GM18870 (cell line): ENCODE results near the gene CD226.
A peak's percentile ranks its signal among the peaks of the same experiment; 100 is the strongest.
"Not testable (repeated sequence)": the region's sequence is repeated elsewhere in the genome, so short reads cannot be mapped to it uniquely, and the experiment has no call there.

Source experiments
- ATAC-seq: cut with Tn5 transposase; IDR thresholded peaks from one replicate; pipeline ENCODE4 v1.9.1; 2021; ENCODE audit warnings: moderate library complexity; ENCODE audit not compliant: unreplicated experiment

The CD226 gene

DNA sequence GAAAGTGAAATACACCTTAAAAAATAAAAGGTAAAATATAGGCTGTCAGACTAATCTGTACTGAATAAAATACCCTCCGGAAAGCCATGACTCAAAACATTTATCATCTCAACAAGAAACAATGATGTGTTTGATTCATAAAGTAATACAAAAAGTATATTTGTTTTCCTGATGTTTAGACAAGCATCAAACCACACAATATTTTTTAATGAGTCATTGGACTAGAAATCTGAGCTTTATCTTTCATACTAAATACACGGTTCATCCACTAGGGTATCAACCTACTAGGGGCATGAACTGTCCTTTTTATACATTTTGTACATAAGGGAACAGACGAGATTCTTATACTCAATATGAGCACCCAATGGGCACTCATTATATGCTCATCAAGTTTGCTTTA is 31.3 kb downstream of the CD226 start:
- ATAC-seq, result no peak

DNA sequence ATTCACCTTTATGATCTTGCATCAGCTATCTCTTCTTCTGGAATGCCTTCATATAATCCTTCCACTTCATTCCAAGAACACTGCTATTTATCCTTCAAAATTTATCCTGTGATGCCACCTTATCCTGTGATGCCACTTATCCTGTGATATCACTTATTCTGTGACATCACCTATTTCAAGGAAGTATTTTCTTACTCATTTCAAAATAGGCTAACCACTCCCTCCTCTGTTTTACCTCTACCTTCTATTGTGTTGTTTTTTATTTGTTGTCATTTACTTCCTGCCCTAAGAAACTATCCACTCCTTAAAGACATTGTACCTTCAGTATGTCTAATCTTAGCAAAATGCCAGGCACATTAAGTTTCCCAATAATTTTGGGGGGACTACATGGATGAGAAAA is 38.8 kb downstream of the CD226 start:
- no peak for ATAC-seq

DNA sequence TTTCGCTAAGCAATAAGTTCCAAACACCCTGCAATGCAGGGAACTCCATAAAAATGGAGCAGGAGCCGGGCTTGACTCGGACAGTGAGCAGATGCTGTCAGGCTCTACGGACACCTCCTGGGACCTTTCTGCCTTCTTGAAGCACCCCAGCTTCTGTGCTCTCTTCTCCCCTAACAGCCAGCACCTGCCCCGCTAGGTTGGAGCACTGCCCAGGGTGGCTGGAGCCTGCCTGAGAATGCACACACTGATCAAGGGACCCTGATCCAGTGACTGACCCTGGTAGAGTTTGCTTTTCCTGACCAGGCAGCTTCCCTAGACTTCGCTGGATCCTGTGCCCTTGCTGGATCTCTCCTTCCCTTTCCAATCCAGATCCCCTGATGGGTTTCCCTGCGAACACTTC is 40.9 kb downstream of the CD226 start:
- no peak for ATAC-seq

DNA sequence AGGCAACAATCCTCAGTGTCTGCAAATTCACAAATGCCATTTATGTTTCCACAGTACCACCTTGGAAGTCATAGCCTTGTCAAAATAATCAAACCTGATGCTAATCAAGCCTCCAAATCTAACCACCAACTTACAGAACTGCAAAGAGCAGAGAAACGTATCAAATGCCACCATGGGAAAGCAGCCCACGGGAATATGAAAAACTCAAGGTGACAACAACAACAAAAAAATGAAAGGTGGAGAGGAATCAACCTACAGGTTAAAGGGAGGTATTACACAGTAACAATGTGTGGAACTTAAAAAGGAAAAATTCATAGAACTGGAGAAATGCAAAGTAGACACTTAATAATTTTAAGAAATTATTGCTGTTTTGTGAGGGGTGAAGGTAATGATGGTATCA is 46.7 kb downstream of the CD226 start:
- ATAC-seq, result no peak

DNA sequence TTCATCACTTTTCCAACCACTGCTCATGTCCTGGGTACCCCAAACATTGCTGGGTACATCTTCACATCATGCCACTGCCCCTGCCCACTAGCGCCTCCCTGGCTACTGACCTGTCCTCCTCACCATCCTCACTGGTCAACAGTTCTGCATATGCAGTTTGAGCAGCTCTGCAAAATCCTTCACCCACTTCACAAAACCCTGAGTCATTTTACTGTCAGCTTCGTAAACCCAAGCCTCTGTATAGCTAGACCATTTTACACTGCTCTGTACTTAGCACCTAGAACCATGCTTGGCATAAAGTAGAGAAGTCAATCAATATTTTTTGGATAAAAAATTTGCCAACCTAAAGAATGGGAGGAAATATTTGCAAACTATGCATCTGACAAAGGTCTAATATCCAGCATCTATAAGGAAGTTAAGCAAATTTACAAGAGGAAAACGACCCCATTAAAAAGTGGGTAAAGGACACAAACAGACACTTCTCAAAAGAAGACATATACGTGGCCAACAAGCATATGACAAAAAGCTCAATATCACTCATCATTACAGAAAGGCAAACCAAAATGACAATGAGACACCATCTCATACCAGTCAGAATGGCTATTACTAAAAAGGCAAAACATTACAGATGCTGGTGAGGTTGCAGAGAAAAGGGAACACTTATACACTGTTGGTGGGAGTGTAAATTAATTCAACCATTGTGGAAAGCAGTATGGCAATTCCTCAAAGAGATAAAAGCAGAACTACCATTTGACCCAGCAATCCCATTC is 48.3 kb downstream of the CD226 start:
- not testable (repeated sequence) for ATAC-seq

DNA sequence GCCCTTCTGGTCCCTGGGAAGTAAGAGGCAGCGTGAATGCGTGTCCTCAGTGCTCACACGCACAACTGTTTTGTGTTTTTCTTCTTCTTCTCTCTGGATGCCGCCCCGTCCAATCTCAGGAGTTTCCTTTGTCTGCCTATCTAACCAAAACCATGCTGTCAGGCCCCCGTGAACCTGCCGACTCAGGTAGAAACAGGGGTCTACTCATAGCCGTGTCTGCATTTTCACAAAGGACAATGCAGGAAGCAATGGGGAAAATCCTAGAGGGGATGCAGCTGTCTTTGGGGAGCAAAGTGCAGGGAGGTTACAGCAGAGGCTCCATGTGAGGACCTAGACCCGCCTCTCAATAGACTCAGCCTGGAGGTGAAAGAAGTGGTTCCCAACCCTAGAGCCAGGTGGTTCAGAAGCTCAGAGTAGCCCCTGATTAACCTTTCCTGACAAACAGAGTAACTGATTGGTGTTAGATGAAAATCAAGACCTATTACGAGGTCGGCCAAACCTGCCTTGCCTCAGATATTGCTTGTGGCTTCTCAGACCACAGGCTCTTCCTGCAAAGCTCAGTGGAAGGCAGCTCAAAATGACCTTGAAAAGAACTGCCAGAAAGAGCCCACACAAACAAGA is 49.3 kb downstream of the CD226 start:
- ATAC-seq, result peak; percentile 33

DNA sequence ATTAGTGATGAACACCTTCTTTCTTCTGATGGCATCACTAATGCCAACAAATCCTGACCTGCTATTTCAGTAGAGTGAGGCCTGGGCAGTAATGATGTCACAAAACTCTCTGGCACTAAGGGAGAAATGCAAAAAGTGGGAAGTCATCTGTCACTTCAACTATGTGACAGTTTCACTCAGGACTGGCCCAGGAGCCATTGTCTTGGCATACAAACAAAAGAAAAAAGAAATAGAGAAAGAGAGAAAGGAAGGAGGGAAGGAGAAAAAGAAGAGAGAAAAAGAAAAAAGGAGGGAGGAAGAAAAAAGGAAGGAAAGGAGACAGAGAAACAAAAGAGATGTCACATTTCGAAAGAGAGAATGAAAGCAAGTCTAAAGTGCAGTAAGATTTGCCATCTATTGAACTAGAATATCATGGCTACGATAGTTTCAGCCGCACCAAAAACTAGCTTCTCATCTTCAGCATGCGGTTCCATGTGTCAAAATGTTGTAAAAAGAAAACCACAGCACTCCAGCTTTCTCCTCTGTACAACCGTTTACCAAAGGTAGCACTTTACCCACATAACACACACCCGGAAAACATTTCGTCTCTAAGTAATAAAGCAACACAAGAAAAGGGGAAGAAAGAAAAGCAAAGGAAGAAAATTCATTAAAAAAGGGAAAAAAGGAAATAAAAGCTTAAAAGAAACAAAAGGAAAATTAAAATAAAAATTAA is 50.1 kb downstream of the CD226 start:
- peak; percentile 39 for ATAC-seq

DNA sequence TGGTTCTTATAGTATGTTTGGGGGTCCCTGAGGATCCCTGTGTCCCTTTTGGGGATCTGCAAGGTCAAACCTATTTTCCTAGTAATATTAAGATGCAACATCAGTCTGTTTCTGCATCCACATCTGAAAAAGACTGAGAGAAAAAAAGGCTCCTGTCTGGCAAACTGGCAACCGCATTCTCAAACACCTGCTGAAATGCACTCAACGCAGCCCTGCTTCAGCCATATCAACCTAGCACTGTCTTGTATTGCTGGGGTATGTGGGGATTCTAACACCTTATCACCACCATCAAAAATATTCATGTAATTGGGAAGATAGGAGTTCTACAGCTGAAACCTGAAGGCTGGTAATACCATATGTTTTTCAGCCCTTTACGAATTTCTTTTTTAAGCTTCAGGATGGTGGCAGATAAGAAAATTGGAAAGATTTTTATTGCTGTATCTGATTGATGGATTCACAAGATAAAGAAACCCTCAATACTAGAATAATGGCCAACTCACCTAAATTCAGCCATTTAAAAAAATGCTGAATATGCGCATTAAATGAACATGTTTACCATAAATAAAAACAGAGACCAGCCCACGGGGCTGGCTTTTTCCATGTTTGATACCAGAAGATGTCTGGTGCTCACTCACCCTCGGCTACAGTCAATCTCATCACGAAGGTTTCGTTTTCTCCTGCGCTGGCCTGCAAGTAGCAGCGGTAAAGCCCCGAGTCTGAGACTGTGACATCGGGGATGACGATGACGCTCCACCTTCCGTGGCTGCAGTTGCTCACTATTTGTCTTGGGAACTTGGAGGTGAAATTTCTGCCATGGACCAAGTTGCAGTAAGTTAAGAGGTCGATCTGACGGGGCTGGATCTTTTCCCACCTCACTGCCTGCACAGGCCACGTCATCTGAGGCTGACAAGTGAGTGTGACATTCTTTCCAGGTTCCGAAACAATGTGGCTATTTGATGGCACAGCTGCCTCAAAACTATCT is 52.3 kb downstream of the CD226 start:
- ATAC-seq, result no peak

DNA sequence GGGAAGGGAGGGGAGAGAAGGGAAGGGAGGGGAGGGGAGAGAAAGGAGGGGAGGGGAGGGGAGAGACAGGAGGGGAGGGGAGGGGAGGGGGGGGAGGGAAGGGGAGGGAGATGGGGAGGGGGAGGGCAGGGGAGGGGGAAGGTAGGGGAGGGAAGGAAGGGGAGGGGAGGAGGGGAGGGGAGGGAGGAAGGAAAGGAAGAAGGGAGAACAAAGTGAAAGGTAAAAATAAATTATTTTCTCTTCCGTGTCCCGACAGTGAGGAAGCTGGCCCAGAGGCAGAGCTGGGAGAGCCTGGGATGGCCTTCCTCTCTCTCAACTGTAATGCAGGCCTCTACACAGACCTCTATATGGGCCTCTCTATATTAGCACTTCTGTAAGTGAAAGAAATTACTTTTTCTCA is 53.2 kb downstream of the CD226 start:
- ATAC-seq, result no peak

DNA sequence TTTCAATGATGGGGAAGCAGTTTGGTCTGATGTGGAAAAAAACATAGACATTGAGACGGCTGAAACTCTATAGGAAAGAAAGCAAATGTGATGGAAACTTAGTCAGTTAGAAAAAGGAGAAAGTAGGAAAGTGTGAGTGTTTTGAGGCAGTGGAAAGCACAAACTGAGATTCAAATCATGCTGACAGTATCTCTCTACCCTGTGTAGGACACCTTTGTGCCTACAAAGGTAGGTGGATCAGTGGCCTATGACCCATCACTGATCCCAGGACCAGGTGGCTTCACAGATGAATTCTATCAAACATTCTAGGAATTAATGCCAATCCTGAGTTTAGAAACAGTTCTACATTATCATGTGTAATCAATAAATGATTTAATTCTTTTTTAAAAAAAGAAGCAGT is 57.1 kb downstream of the CD226 start:
- ATAC-seq, result no peak

DNA sequence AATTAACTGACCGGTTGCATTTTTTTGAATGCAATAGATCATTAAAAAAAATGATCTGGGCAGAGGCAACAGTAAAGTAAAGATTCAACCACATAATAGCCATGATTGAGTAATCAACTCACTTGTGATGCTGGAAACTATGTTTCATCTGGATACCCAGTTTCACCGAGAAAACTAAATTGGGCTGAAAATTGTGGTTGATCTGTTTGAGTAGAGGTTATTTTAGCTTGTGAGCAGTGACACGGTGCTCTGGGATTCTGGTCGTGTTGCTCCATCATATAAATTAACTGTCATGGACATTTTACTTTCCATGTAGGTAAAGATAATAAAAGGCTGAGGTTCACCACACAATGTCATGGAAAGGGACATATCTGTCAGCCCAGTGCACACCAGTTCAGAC is 58.7 kb downstream of the CD226 start:
- ATAC-seq, result peak; percentile 23

DNA sequence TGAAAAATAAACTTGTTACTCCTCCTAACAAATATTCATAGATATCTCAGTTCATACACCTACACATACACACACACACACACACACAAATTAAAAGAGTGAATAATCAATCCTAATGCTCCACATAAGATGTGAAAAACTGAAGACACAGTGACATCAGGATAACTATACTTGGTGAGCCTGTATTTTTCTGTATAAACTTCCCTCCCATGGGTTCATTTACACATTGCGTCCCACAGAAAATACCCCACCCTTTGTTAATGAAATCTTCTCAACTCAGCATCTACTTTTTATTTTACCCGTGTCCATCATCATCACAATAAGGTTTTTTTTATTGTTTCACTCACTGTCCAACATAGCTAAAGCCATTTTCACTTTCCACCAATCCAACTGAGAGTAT is 60.4 kb downstream of the CD226 start:
- ATAC-seq, result no peak

DNA sequence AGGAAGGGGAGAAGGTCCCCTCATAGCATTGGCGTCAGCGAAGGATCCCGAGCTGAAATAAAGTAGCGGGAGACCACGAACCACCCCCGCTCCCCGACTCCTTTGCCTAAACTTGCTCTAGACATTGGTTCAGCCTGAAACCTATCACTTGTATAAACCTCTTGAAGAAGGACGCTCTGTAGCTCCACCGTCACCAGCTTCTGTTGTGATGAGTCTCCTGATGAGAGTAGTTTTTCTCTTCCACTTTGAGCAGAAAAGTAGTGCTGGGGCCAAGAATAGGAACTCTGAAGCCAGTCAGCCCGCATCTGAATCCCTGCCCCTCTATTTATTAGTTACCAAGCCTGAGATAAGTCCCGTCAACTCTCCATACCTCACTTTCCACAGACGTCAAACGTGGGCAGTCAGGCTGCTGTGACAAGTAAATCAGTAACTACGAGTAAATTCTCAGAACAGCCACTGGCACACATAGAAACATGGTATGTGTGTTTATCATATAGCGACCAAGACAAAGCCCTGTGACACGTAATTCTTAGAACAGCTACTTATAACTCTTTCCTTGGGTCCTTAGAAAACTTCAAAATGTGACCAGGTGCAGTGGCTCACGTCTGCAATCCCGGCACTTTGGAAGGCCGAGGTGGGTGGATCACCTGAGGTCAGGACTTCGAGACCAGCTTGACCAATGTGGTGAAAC is 61.7 kb downstream of the CD226 start:
- peak; percentile 84 for ATAC-seq

DNA sequence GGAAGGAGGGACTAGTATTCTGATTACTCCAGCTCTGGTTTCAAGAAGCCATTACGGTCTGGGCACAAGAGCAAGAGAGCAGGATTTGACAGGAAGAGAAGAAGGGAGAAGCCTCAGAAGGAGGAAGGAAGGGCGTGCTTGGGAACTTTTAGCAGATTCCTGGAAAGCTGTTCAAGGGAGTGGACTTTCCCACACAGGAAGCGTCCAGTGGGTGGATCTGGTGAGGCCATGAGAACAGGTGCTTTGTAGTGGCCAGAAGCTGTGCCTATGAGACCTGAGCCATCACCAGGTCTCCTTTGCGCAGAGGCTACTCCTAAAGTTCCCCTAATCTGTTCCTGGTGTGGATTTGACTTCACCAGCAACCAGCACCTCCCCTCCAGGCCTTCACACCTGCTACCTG is 62.3 kb downstream of the CD226 start:
- no peak for ATAC-seq

DNA sequence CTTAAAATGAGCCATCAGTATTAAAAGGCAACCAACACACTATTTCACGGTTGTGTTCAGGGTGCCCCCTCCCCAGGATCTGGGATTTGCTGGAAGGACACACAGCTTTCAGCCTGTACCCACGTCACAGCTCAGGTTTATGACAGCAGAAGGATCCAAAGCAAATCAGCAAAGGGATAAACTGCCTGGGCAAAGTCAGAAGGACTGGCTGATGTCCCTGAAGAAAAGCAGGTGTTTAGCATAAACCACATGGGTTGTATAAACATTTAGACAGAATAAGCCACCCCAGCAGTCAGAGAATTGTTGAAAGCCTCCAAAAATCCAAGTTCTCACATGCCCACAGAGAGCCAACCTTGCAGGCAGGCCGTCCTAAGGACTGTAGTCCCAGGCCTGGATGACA is 63.9 kb downstream of the CD226 start:
- ATAC-seq, result no peak

DNA sequence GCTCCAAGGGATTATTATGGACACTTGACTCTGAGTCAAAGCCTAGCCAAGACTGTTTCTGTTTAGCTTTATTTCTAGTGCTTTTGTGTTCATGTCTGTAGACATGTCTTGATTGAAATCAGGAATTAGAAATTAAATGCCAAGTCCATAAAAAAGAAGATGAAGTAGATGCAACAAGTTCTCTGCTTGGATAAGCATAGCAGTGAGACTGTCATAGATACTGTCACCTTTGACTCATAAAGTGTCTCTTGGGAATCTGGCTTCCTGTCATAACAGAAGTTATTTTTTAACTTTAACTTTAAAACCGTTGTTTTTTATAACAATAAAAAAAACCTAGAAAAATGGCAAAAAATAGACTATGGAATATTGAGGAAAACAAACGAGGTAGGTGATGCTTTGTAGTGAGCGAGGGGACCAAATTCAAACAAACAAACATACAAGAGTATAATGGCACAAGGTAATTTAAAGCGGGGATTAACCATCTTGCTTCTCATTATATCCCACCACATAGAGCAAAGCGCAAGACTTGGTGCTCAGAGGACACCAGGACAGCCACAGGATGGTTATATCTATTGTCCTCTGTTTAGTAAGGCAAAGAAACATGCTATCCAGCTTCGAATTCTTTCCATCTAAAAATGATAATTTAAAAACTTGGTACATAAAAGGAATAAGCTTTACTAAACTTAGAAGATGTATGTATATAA is 64.6 kb downstream of the CD226 start:
- peak; percentile 47 for ATAC-seq

DNA sequence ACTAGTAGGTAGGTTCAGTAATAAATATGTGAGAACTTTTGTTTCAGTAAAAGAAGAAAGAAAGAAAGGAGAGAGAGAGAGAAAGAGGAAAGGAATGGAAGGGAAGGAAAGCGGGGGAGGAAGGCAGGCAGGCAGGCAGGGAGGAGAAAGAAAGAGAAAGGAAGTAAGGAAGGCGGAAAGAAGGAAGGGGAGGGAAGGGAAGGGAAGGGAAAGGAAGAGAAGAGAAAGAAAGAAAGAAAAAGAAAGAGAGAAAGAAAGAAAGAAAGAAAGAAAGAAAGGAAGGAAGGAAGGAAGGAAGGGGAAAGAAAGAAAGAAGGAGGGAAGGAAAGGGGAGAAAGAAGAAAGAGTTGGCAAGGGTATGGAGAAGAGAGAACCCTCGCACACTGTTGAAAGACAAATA is 67.6 kb downstream of the CD226 start:
- no peak for ATAC-seq

DNA sequence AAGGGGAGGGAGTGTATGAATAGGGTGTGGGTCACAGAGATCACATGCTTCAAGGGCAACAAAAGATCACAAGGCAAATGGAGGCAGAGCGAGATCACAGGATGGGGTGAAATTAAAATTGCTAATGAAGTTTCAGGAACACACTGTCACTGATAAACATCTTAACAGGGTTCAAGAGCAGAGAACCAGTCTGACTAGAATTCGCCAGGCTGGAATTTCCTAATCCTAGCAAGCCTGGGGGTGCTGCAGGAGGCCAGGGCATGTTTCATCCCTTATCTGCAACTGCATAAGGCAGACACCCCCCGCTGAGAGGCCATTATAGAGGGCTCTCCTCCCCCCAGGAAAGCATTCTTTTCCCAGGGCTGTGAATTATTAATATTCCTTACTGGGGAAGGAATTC is 68.6 kb downstream of the CD226 start:
- ATAC-seq, result not testable (repeated sequence)

DNA sequence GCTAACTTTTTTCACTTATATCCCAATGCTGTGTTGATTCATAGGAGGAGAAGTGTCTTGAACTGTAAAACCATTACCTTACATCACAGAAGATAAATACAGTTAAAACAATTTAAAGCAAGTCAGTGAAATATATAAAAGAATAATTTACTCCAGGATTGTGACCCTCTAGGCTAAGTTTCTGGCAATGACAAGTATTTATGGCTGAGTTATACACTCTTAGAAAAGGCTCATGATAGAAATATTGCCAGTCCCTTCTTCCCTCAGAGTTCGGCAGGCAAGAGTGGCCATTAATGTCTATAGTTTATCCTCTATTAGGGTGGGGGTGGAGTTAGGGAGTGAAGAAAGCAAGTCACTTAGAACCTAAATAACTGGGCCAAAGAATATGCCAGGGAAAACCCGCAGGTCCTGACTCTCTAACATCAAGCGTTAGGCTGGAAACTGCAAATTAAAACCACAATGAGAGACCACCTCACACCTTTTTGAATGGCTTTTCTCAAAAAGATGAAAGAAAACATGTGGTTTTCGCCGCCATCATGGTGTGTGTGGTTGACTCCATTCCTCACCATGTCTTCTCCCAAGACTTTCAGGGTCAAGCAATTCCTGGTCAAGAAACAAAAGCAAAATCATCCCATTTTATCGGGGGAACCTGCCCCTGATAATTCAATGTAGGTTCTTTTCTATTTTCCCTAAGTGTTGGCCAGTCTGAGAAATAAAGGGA is 69.3 kb downstream of the CD226 start:
- ATAC-seq, result no peak
